NCI-H146 (cell line): ENCODE data around the gene PCDHGA1.

Source experiments
- DNase-seq: peaks from one replicate; lab custom pipeline; 2025; lab: John Stamatoyannopoulos, UW

The PCDHGA1 gene

GRCh38 chr5:141514330-141515133 lies 184.2 kb downstream of the PCDHGA1 start:
- no peak for DNase-seq

DNA sequence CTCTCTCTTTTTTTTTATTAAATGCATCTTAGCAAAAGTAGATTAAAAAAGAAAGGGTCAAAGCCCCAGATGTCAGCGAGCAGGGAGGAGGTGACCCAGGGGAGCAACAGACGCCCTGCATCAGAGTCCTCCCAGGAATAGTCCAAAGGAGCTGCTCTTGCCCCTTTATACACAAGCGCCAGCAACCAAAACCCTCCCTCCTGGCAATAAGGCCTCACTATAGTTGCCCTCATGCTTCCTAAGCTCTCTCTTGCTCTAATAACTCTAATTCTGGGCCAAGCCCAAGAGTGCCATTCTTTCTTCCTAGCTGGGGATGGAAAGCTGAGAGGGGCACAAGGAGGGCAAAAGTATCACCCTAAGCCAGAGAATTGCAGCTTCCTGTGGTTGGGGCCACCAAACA lies 184.8 kb downstream of the PCDHGA1 start:
- no peak for DNase-seq

DNA sequence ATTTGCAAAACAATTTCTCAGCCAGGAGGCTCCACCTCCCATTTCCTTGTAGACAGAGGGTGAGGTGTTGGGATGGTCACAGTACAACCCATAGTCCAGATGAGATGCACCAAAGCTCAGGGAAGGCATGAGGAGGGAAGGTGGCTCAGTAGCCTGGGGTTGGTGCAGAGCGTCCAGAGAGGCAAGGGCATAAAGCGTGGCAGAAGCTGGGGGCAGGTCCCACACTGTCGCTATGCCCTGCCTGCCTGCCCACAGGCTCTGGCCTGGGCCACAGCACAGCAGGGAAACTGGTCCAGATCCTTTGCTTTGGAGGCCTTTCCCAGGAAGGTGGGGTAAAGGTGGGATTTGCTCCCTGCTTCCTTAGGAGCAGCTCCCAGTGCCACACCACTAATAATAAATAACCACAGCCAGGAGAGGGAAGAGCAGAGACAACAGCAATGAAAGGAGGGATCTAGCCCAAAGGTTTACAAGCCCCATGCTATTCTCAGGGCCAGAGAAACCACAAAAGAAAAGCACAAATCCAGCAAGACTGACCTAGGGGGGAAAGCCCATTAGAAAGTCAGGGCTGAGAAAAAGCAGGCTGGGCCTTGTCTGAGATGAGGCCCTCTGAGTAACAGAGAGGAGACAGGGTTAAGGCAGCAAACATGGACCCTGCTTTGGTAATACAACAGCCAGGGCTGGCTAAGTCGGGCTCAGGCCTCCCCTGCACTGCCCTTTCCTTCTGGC lies 185.8 kb downstream of the PCDHGA1 start:
- no peak for DNase-seq

DNA sequence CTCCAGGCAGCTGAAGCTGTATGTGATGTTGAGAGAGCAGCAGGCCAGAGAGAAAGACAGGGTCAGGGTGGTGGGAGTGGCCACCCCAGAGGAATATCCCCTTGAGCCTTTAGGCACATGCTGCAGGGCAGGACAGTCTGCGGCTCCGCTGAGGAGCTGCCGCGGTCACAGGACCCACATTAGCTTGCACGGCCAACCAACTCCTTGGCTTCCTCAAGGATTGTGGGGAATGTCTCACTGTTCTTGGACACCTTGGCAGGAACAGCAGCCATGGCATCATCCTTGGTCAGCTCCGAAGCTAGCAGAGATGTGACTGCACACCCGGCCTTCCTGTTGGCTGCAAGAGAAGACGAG lies 186.3 kb downstream of the PCDHGA1 start:
- no peak for DNase-seq

DNA sequence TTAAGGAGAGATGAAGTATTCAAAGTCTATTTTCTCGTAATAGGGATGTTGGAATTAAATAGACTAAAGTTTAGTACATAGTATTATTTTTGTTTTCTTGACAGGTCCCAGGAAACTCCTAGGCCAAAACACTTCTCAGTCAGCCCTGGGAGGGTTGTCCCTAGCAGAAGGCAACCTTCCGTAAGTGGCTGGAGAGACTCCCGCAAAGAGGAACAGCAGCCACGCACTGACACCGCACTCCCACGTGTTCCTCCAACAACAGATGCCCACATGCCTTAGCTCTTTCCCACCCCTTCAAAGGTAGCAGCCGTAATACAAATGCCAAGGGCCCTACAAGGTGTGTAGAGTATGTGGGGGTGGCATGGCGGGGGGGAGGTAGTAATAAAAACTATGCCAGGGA lies 187.0 kb downstream of the PCDHGA1 start:
- DNase-seq, result no peak

DNA sequence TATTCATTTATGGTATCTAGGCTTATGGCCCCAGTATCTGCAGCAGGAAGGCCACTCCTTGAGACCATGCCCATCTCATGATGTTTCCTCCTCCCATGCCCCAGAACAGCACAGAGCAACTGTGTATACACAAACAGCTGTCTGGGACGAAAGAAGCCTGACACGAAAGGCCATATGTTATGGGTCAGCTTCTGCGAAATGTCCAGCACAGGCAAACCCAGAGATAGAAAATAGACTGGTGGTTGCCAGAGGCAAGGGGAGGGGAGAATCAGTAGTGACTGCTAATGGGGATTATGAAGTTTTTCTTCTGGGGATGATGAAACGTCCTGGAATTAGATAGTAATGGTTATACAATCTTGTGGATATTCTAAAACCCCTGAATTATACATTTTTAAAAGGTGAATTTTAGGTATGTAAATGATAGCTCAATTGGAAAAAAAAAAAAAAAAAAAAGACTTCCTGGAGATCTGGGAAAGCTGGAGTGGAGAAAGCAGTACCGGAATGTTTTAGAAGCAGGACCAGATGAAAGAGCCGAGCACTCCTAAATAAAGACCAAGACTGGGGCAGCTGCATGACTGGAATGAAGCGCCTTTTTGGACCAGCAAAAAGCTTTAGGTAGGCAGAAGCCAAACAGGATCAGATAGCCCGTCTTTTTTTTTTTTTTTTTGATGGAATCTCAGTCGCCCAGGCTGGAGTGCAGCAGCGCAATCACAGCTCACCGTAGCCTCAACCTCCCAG lies 187.7 kb downstream of the PCDHGA1 start:
- no peak for DNase-seq

- DNase-seq, result no peak
Measured at GRCh38 chr5:141518618-141519015, 188.3 kb downstream of the PCDHGA1 start.

GRCh38 chr5:141519605-141520565 lies 189.6 kb downstream of the PCDHGA1 start:
- no peak for DNase-seq

DNA sequence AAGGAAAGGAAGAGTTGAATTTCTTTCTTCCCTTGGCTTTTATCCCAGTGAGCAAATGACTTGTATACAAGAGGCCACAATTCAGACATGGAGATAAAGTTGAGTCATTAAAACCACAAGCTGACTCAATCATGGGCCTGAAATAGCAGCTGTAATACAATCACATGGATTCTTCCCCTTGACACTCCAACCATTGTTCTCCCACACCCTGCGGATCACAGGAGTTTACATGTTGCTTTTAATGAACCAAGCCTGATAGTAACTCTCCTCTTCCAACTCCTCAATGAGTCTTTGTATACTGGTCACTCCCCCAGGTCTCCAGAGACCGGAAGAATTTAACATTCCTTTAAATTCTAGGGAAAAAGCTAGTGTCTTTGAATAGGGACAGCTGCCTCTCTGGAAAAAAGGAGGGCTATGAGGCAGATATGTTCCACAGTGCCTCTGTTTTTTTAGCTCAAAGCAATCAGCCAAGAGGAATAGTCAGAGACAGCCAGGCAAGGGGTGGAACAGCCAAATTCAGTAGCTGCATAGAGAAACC lies 191.0 kb downstream of the PCDHGA1 start:
- DNase-seq, result no peak

DNA sequence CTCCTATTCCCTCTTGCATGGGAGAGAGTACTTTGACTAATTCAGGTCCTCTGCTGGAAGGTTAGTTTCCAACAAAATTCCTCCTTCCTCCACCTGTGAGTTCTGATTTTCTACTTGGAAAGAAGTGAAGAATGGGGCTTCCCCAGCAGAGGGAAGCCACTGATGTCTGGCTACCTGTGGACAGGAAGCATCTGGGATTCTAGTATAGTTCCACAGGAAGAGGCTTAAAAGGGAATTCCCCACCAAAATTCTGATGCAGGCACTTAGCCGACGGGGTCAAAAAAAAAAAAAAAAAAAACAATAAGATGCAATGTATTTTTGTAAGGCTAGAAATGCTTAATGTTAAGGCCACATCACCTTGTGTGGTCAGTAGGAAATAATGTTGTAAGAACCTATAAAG lies 192.0 kb downstream of the PCDHGA1 start:
- no peak for DNase-seq

- DNase-seq, result no peak
Measured at GRCh38 chr5:141523991-141524390, 193.7 kb downstream of the PCDHGA1 start.

DNA sequence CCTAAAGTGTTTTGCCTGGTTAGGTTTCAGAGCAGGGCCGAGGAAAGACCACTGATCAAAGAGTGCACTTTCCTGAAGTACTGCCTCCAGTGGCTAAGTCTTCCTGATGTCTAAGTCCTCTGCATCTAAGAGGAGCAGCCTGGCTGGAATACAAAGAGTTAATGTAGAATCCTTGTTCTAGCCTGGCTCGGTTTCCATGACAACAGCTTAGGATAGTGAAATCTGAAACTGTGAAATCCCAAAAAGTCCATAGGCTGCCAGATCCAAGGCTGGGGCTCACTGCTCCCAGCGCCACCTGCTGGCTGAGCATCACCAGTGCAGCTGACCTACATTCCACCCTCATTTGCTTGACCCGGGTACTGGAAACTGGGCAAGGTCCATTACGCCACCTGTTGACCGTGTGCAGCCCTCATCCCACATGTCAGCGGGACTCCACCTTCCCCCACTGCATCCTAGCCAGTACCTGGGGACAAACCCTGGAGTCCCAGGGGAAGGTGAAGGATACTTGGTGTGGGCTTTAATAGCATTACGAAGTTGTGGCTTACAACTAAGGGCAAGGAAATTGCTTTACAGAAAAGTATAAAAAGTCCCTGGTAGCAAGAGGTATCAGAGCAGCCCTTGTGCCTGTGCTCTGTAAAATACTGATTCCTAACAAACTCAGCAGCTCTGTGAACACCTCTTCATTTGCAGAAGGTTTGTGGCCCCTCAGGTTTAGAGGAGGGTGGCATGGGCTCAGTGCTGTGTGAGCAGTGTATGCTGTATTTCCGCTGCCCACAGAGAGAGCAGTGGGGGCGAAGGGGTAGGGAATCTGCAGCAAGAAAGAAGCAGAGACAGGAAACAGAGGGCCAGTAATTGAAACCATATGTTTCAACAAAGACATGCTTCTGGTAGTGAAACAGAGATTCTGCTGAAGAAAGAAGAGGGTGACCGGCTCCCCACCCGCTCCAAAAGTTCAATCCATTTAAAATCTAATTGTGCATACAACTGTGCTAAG lies 194.6 kb downstream of the PCDHGA1 start:
- DNase-seq, result peak; percentile 78

- no peak for DNase-seq
Measured at GRCh38 chr5:141525653-141526052, 195.3 kb downstream of the PCDHGA1 start.

- no peak for DNase-seq
Measured at GRCh38 chr5:141527426-141527825, 197.1 kb downstream of the PCDHGA1 start.

DNA sequence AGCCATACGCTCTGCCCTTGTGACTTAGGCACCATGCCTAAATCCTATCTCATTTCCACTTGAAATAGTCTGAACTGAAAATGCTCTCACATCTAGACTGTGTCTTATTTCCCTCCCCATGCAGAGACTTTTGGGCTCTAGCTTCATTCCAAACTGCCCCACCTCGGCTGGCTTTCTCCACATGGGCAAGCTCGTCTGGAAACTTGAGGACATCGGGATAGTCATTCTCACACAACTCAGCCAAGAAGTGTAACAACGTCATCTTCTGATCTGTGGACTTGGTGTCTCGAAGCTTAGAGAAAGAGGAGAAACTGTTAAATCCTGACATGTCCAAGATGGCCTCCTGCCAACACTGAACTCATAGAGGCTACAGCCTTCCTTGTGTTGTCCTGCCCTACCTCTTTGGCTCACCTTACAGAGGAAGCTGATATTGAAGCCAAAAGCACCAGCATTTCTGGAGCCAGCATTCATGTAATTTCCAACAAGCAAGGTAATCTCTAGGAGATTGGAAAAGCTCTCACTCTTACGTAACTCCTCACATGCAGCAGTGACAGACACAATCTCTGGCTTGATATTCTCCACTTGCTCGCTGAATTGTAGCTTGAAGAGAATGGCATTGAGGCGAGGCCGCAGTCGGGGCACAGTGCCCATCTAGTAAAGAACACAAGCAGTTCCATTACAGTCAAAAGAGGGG lies 198.1 kb downstream of the PCDHGA1 start:
- DNase-seq, result no peak

GRCh38 chr5:141529002-141529401 lies 198.7 kb downstream of the PCDHGA1 start:
- no peak for DNase-seq

GRCh38 chr5:141529873-141530272 lies 199.6 kb downstream of the PCDHGA1 start:
- no peak for DNase-seq

- no peak for DNase-seq
Measured at GRCh38 chr5:141532726-141533125, 202.4 kb downstream of the PCDHGA1 start.

DNA sequence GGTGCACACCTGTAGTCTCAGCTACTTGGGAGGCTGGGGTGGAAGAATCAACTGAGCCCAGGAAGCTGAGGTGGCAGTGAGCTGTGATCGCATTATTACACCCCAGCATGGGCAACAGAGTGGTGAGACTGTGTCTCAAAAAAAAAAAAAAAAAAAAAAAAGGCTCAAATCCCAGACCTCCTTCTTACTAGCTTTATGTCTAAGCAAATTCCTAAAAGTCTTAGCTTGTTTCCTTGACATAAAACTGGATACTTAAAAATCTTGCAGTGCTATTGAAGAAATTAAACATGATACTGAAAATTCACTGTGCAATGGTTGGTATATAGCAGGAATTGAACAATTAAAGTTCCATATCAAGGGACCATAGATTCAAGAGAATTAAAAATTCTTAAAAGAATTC lies 203.6 kb downstream of the PCDHGA1 start:
- DNase-seq, result no peak
